OCI-LY7 (cell line): Measurements from ENCODE around the gene MSANTD1. TPM values are rescaled to one million over a fixed set of nuclear protein-coding genes. Genes with fewer than 3 reads are reported as not detected.

Source experiments
- BruUV-seq: library from RNA; stranded (reverse); fragments of 400-500 nt; replicated peaks from 2 replicates; lab custom pipeline; 2021; lab: Mats Ljungman, UMichigan
- CTCF ChIA-PET: fragments of 300-600 bp; sonication (Branson Sonifier 250); formaldehyde crosslinking; loops from one replicate; lab custom pipeline; 2022; ENCODE audit warnings: antibody characterized with exemption; ENCODE audit not compliant: unreplicated experiment; lab: Charles Lee
- POLR2A ChIA-PET: fragments of 300-600 bp; sonication (Branson Sonifier 250); formaldehyde crosslinking; loops from one replicate; lab custom pipeline; 2022; ENCODE audit warnings: antibody characterized with exemption; lab: Charles Lee
- DNase-seq: peaks from one replicate; pipeline ENCODE4 v3.0.0-alpha.2; 2015; ENCODE audit warnings: low spot score
- H2AFZ ChIP-seq: fragments of 200-600 bp; sonication (generic), shearing (Covaris generic); 2 replicates; pipeline ENCODE4 v1.6.1; 2014; ENCODE audit warnings: mild to moderate bottlenecking, antibody characterized with exemption, low read length, moderate library complexity
- H3K27ac ChIP-seq: fragments of 200-600 bp; sonication (generic); 2 replicates; pipeline ENCODE4 v1.5.1; 2014; ENCODE audit warnings: mixed run types, low read depth, mild to moderate bottlenecking, moderate library complexity, low read length, inconsistent platforms; ENCODE audit not compliant: poor library complexity, severe bottlenecking
- H3K36me3 ChIP-seq: fragments of 200-600 bp; sonication (generic); 2 replicates; pipeline ENCODE4 v1.6.1; 2014; ENCODE audit warnings: mild to moderate bottlenecking, antibody characterized with exemption, low read length, moderate library complexity, mixed read lengths; ENCODE audit not compliant: insufficient read depth
- H3K4me1 ChIP-seq: fragments of 200-600 bp; sonication (generic); 2 replicates; pipeline ENCODE4 v1.5.1; 2014; ENCODE audit warnings: mild to moderate bottlenecking, low read length; ENCODE audit not compliant: insufficient read depth, poor library complexity, severe bottlenecking
- H3K4me2 ChIP-seq: fragments of 200-600 bp; sonication (generic); 2 replicates; pipeline ENCODE4 v1.6.1; 2014; ENCODE audit warnings: mild to moderate bottlenecking, low read length
- H3K4me3 ChIP-seq: fragments of 200-600 bp; sonication (generic); 2 replicates; pipeline ENCODE4 v1.5.1; 2014; ENCODE audit warnings: mild to moderate bottlenecking, low read depth, low read length; ENCODE audit not compliant: poor library complexity, severe bottlenecking
- H3K79me2 ChIP-seq: fragments of 200-600 bp; sonication (generic); 2 replicates; pipeline ENCODE4 v1.6.1; 2016; ENCODE audit warnings: low read depth, mild to moderate bottlenecking, low read length, moderate library complexity, mixed read lengths; ENCODE audit not compliant: insufficient read depth
- H3K9me2 ChIP-seq: fragments of 200-600 bp; sonication (generic); 2 replicates; pipeline ENCODE4 v1.6.1; 2016; ENCODE audit warnings: mild to moderate bottlenecking, low read length, mixed read lengths; ENCODE audit not compliant: insufficient read depth
- H3K9me3 ChIP-seq: fragments of 200-600 bp; sonication (generic); 2 replicates; pipeline ENCODE4 v1.6.1; 2014; ENCODE audit warnings: mild to moderate bottlenecking, mixed run types, low read length, mixed read lengths
- H4K20me1 ChIP-seq: fragments of 200-600 bp; sonication (generic); 2 replicates; pipeline ENCODE4 v1.6.1; 2014; ENCODE audit warnings: mild to moderate bottlenecking, antibody characterized with exemption, low read length, moderate library complexity, mixed read lengths; ENCODE audit not compliant: insufficient read depth
- CTCF ChIP-seq: fragments of 200-600 bp; sonication (generic); conservative IDR thresholded peaks from 2 replicates; pipeline ENCODE4 v1.5.1; 2014; ENCODE audit warnings: mild to moderate bottlenecking, antibody characterized with exemption, low read length, moderate library complexity, mixed read lengths
- EZH2phosphoT487 ChIP-seq: fragments of 200-600 bp; sonication (generic); IDR thresholded peaks from 2 replicates; pipeline ENCODE4 v1.6.1; 2018; ENCODE audit warnings: low read depth, borderline replicate concordance, mild to moderate bottlenecking, mixed run types, antibody characterized with exemption, low read length, moderate library complexity, mixed read lengths
- intact Hi-C: fragments of 100-400 bp; cut with micrococcal nuclease; formaldehyde crosslinking; loops from one replicate; pipeline ENCODE4 v1.10.0; 2022; ENCODE audit not compliant: unreplicated experiment
- total RNA-seq, 2 experiments: library from RNA; depleted of rRNA in 1 of 2; stranded (reverse); fragments of >200 nt in 1 of 2; shearing (Covaris generic) in 1 of 2; gene quantifications; 2 replicates each; pipeline ENCODE4 v1.2.3, GENCODE V29; 2014 to 2022

MSANTD1 gene
- total RNA-seq, 2 experiments from 2014 or later: 0.13 to 1.0 TPM

GRCh38 chr4:3232001-3232400, 17.0 kb upstream of the MSANTD1 start:
- CTCF ChIA-PET: no interaction called here
- BruUV-seq: no TSS peak
- Histone ChIP-seq H3K9me3 (no peaks in the 10 kb centered on the region), H4K20me1 (no peaks in the 10 kb centered on the region), H3K9me2 (no peaks in the 10 kb centered on the region), H2AFZ (no peak overlapping the region), H3K27ac (no peak overlapping the region), H3K4me3 (no peak overlapping the region), H3K4me2 (no peak overlapping the region), H3K36me3 (peaks cover 72% of the 10 kb centered on the region), H3K4me1 (no peaks in the 10 kb centered on the region), H3K79me2 (no peaks in the 10 kb centered on the region)
- TF ChIP-seq EZH2phosphoT487: no peak
- TF ChIP-seq CTCF: no peak
- no peak for DNase-seq
- POLR2A ChIA-PET: no interaction called here
- intact Hi-C loops: no loop called here

- Histone ChIP-seq H3K9me2 (no peaks in the 10 kb centered on the region), H2AFZ (no peak overlapping the region), H3K27ac (no peak overlapping the region), H3K4me3 (no peak overlapping the region), H3K4me1 (no peaks in the 10 kb centered on the region), H4K20me1 (no peaks in the 10 kb centered on the region), H3K79me2 (no peaks in the 10 kb centered on the region), H3K36me3 (peaks cover 73% of the 10 kb centered on the region), H3K4me2 (no peak overlapping the region), H3K9me3 (no peaks in the 10 kb centered on the region)
- intact Hi-C loops: no loop called here
- no peak for TF ChIP-seq CTCF
- no peak for TF ChIP-seq EZH2phosphoT487
- DNase-seq: no peak
- CTCF ChIA-PET: no interaction called here
- BruUV-seq: no TSS peak
- POLR2A ChIA-PET: no interaction called here
Measured at GRCh38 chr4:3232871-3233271, 16.1 kb upstream of the MSANTD1 start.

GRCh38 chr4:3233391-3234071, 15.4 kb upstream of the MSANTD1 start:
- H3K4me2 ChIP-seq: no peak overlapping the region
- no TSS peak for BruUV-seq
- no peaks in the 10 kb centered on the region for H3K9me3 ChIP-seq
- ChIA-PET CTCF (no interaction called here), POLR2A (no interaction called here)
- no peak overlapping the region for H3K27ac ChIP-seq
- H2AFZ ChIP-seq: no peak overlapping the region
- no peaks in the 10 kb centered on the region for H3K4me1 ChIP-seq
- no peak overlapping the region for H3K4me3 ChIP-seq
- no peaks in the 10 kb centered on the region for H3K79me2 ChIP-seq
- TF ChIP-seq EZH2phosphoT487 (no peak), CTCF (no peak)
- no peaks in the 10 kb centered on the region for H3K9me2 ChIP-seq
- intact Hi-C loops: no loop called here
- peaks cover 67% of the 10 kb centered on the region for H3K36me3 ChIP-seq
- H4K20me1 ChIP-seq: no peaks in the 10 kb centered on the region
- DNase-seq: no peak
